Karpas-422 (cell line): ENCODE data around the gene PAX2. TPM values are rescaled to one million over a fixed set of nuclear protein-coding genes. Genes with fewer than 3 reads are reported as not detected.

ENCODE experiments used
- DNase-seq: peaks from one replicate; pipeline ENCODE4 v3.0.0-alpha.2; 2015
- H2AFZ ChIP-seq: fragments of 200-600 bp; sonication (generic); 2 replicates; pipeline ENCODE4 v1.6.1; 2014; ENCODE audit warnings: antibody characterized with exemption, low read length, mixed read lengths
- H3K27ac ChIP-seq: fragments of 200-600 bp; sonication (generic); 2 replicates; pipeline ENCODE4 v1.5.1; 2014; ENCODE audit warnings: mild to moderate bottlenecking, low read length, moderate library complexity
- H3K27me3 ChIP-seq: fragments of 200-600 bp; sonication (generic); 2 replicates; pipeline ENCODE4 v1.6.1; 2014; ENCODE audit warnings: low read length, mixed read lengths
- H3K36me3 ChIP-seq: fragments of 200-600 bp; sonication (generic); 2 replicates; pipeline ENCODE4 v1.6.1; 2014; ENCODE audit warnings: low read length, mixed read lengths; ENCODE audit not compliant: insufficient read depth
- H3K4me1 ChIP-seq: fragments of 200-600 bp; sonication (generic); 2 replicates; pipeline ENCODE4 v1.6.1; 2014; ENCODE audit warnings: mild to moderate bottlenecking, low read length, mixed read lengths
- H3K4me2 ChIP-seq: fragments of 200-600 bp; sonication (generic); 2 replicates; pipeline ENCODE4 v1.6.1; 2014; ENCODE audit warnings: low read length, low read depth, mild to moderate bottlenecking; ENCODE audit not compliant: poor library complexity, severe bottlenecking
- H3K4me3 ChIP-seq: fragments of 200-600 bp; sonication (generic); 2 replicates; pipeline ENCODE4 v1.5.1; 2014; ENCODE audit warnings: mild to moderate bottlenecking, antibody characterized with exemption, low read length, mixed read lengths
- H3K79me2 ChIP-seq: fragments of 200-600 bp; sonication (generic); 2 replicates; pipeline ENCODE4 v1.6.1; 2014; ENCODE audit warnings: mild to moderate bottlenecking, low read length, mixed read lengths
- H3K9ac ChIP-seq: fragments of 200-600 bp; sonication (generic); 2 replicates; pipeline ENCODE4 v1.6.0; 2014; ENCODE audit warnings: low read length
- H3K9me2 ChIP-seq: fragments of 200-600 bp; sonication (generic), shearing (Covaris generic); replicated peaks from 2 replicates; pipeline ENCODE4 v1.6.0; 2014; ENCODE audit warnings: mild to moderate bottlenecking, low read length, moderate library complexity; ENCODE audit not compliant: insufficient read depth
- H3K9me3 ChIP-seq: fragments of 300-700, 200-600 bp; sonication (generic); 2 replicates; pipeline ENCODE4 v1.6.1; 2014; ENCODE audit warnings: low read length, mixed read lengths
- H4K20me1 ChIP-seq: fragments of 200-600 bp; sonication (generic); 2 replicates; pipeline ENCODE4 v1.6.1; 2014; ENCODE audit warnings: mild to moderate bottlenecking, antibody characterized with exemption, low read length, low read depth; ENCODE audit not compliant: insufficient read depth
- total RNA-seq: library from RNA; depleted of rRNA; stranded (reverse); fragments of >200 nt; shearing (Covaris generic); gene quantifications from 2 replicates; pipeline ENCODE4 v1.2.3, GENCODE V29; 2014; ENCODE audit warnings: low replicate concordance

The PAX2 gene
- total RNA-seq, 1 experiment from 2014 or later: not detected

- H3K27me3 ChIP-seq: no peaks in the 10 kb centered on the region
- no peak overlapping the region for H3K4me3 ChIP-seq
These were observed 69.5 kb downstream of the PAX2 start for GRCh38 chr10:100814751-100815474.

GRCh38 chr10:100816671-100817070 lies 71.3 kb downstream of the PAX2 start:
- Histone ChIP-seq H3K4me2 (no peak overlapping the region), H3K9me3 (no peaks in the 10 kb centered on the region), H3K9me2 (no peaks in the 10 kb centered on the region), H3K36me3 (no peaks in the 10 kb centered on the region), H3K4me3 (no peak overlapping the region), H3K27me3 (no peaks in the 10 kb centered on the region), H3K79me2 (no peaks in the 10 kb centered on the region), H3K27ac (no peak overlapping the region), H3K4me1 (peaks cover 6% of the 10 kb centered on the region; the same call in 1 of the 2 replicates), H4K20me1 (no peaks in the 10 kb centered on the region), H3K9ac (no peak overlapping the region), H2AFZ (no peak overlapping the region)
- no peak for DNase-seq

More at GRCh38 chr10:100814751-100815474, 69.5 kb downstream of the PAX2 start:
- Histone ChIP-seq H3K79me2 (no peaks in the 10 kb centered on the region), H3K36me3 (no peaks in the 10 kb centered on the region), H3K4me2 (no peak overlapping the region), H3K9me3 (no peaks in the 10 kb centered on the region), H2AFZ (no peak overlapping the region), H3K9me2 (no peaks in the 10 kb centered on the region), H3K9ac (no peak overlapping the region), H3K4me1 (peaks cover 6% of the 10 kb centered on the region; the same call in 1 of the 2 replicates), H4K20me1 (no peaks in the 10 kb centered on the region), H3K27ac (no peak overlapping the region)
- DNase-seq: no peak

- Histone ChIP-seq H3K27ac (no peak overlapping the region), H4K20me1 (no peaks in the 10 kb centered on the region), H3K9me3 (no peaks in the 10 kb centered on the region), H3K4me2 (no peak overlapping the region), H3K79me2 (no peaks in the 10 kb centered on the region), H3K4me3 (no peak overlapping the region), H3K4me1 (peaks cover 3% of the 10 kb centered on the region; the same call in 1 of the 2 replicates), H2AFZ (no peak overlapping the region), H3K9me2 (no peaks in the 10 kb centered on the region), H3K36me3 (no peaks in the 10 kb centered on the region), H3K27me3 (no peaks in the 10 kb centered on the region), H3K9ac (no peak overlapping the region)
- DNase-seq: peak; percentile 56
These were observed 72.0 kb downstream of the PAX2 start for GRCh38 chr10:100817268-100817839.

GRCh38 chr10:100819424-100819823 lies 74.0 kb downstream of the PAX2 start:
- no peaks in the 10 kb centered on the region for H3K27me3 ChIP-seq
- no peak overlapping the region for H3K4me3 ChIP-seq
- no peaks in the 10 kb centered on the region for H3K79me2 ChIP-seq
- no peak overlapping the region for H3K27ac ChIP-seq
- H2AFZ ChIP-seq: no peak overlapping the region
- H3K36me3 ChIP-seq: no peaks in the 10 kb centered on the region
- no peak overlapping the region for H3K9ac ChIP-seq
- H3K9me2 ChIP-seq: no peaks in the 10 kb centered on the region
- no peaks in the 10 kb centered on the region for H3K4me1 ChIP-seq
- H4K20me1 ChIP-seq: no peaks in the 10 kb centered on the region
- H3K4me2 ChIP-seq: no peak overlapping the region
- no peak for DNase-seq
- no peaks in the 10 kb centered on the region for H3K9me3 ChIP-seq

GRCh38 chr10:100823194-100823593 lies 77.8 kb downstream of the PAX2 start:
- no peaks in the 10 kb centered on the region for H3K9me3 ChIP-seq
- H2AFZ ChIP-seq: no peak overlapping the region
- H3K27me3 ChIP-seq: no peaks in the 10 kb centered on the region
- H3K9ac ChIP-seq: no peak overlapping the region
- H4K20me1 ChIP-seq: no peaks in the 10 kb centered on the region
- H3K4me3 ChIP-seq: no peak overlapping the region
- H3K27ac ChIP-seq: no peak overlapping the region
- peaks cover 19% of the 10 kb centered on the region for H3K4me1 ChIP-seq
- H3K79me2 ChIP-seq: no peaks in the 10 kb centered on the region
- H3K9me2 ChIP-seq: no peaks in the 10 kb centered on the region
- H3K4me2 ChIP-seq: no peak overlapping the region
- H3K36me3 ChIP-seq: no peaks in the 10 kb centered on the region
- no peak for DNase-seq

- H3K27me3 ChIP-seq: no peaks in the 10 kb centered on the region
- H3K4me3 ChIP-seq: no peak overlapping the region
These were observed 79.5 kb downstream of the PAX2 start for GRCh38 chr10:100824886-100825285.

GRCh38 chr10:100825325-100825875 lies 80.0 kb downstream of the PAX2 start:
- no peaks in the 10 kb centered on the region for H3K9me3 ChIP-seq
- no peak overlapping the region for H3K4me3 ChIP-seq
- no peaks in the 10 kb centered on the region for H4K20me1 ChIP-seq
- H2AFZ ChIP-seq: no peak overlapping the region
- H3K4me2 ChIP-seq: no peak overlapping the region
- no peak overlapping the region for H3K27ac ChIP-seq
- no peaks in the 10 kb centered on the region for H3K9me2 ChIP-seq
- H3K9ac ChIP-seq: no peak overlapping the region
- H3K27me3 ChIP-seq: no peaks in the 10 kb centered on the region
- no peak for DNase-seq
- H3K4me1 ChIP-seq: peaks cover 24% of the 10 kb centered on the region
- H3K36me3 ChIP-seq: no peaks in the 10 kb centered on the region
- H3K79me2 ChIP-seq: no peaks in the 10 kb centered on the region

More at GRCh38 chr10:100824886-100825285, 79.5 kb downstream of the PAX2 start:
- Histone ChIP-seq H3K4me2 (no peak overlapping the region), H3K36me3 (no peaks in the 10 kb centered on the region), H3K79me2 (no peaks in the 10 kb centered on the region), H3K9ac (no peak overlapping the region), H3K4me1 (peaks cover 24% of the 10 kb centered on the region), H2AFZ (no peak overlapping the region), H4K20me1 (no peaks in the 10 kb centered on the region), H3K27ac (no peak overlapping the region), H3K9me2 (no peaks in the 10 kb centered on the region), H3K9me3 (no peaks in the 10 kb centered on the region)
- no peak for DNase-seq

- DNase-seq: peak; percentile 65
- H3K4me1 ChIP-seq: peaks cover 24% of the 10 kb centered on the region
- H3K79me2 ChIP-seq: no peaks in the 10 kb centered on the region
- no peaks in the 10 kb centered on the region for H4K20me1 ChIP-seq
- H2AFZ ChIP-seq: no peak overlapping the region
- no peak overlapping the region for H3K27ac ChIP-seq
- no peaks in the 10 kb centered on the region for H3K9me3 ChIP-seq
- H3K9me2 ChIP-seq: no peaks in the 10 kb centered on the region
- H3K27me3 ChIP-seq: no peaks in the 10 kb centered on the region
- H3K9ac ChIP-seq: peak overlapping the region; percentile 67; the same call in 1 of the 2 replicates
- peak overlapping the region; percentile 73 for H3K4me2 ChIP-seq
- H3K36me3 ChIP-seq: no peaks in the 10 kb centered on the region
- H3K4me3 ChIP-seq: peak overlapping the region; percentile 67; the same call in 1 of the 2 replicates
These were observed 80.8 kb downstream of the PAX2 start for GRCh38 chr10:100826031-100826651.
